PC-9 (cell line): Measurements from ENCODE around the gene ALB. TPM values are rescaled to one million over a fixed set of nuclear protein-coding genes. Genes with fewer than 3 reads are reported as not detected.

ENCODE experiments used
- BruUV-seq: library from RNA; stranded (reverse); fragments of 400-500 nt; replicated peaks from 2 replicates; lab custom pipeline; 2021; lab: Mats Ljungman, UMichigan
- CTCF ChIA-PET: fragments of 300-600 bp; sonication (Branson Sonifier 250); formaldehyde crosslinking; loops from one replicate; lab custom pipeline; 2022; ENCODE audit warnings: antibody characterized with exemption; lab: Charles Lee
- POLR2A ChIA-PET: fragments of 300-600 bp; sonication (Branson Sonifier 250); formaldehyde crosslinking; loops from one replicate; lab custom pipeline; 2022; ENCODE audit warnings: antibody characterized with exemption; ENCODE audit not compliant: unreplicated experiment; lab: Charles Lee
- DNase-seq, 2 experiments: peaks; one replicate each; pipeline versions ENCODE4 v3.0.0 to v3.0.0-alpha.2; 2015 to 2022; ENCODE audit warnings: mixed read lengths in 1 of 2
- H2AFZ ChIP-seq: fragments of 200-600 bp; sonication (generic); 2 replicates; pipeline ENCODE4 v1.8.1; 2017; ENCODE audit warnings: antibody characterized with exemption
- H3F3A ChIP-seq: fragments of 200-600 bp; sonication (generic); 2 replicates; pipeline ENCODE4 v1.8.1; 2017; ENCODE audit warnings: antibody characterized with exemption, mild to moderate bottlenecking, low read depth; ENCODE audit not compliant: insufficient read depth
- H3K27ac ChIP-seq: fragments of 200-600 bp; sonication (generic); 2 replicates; pipeline ENCODE4 v1.6.1; 2016; ENCODE audit warnings: mixed run types
- H3K27me3 ChIP-seq: fragments of 200-600 bp; sonication (generic); 2 replicates; pipeline ENCODE4 v1.6.1; 2016; ENCODE audit warnings: low read depth, mixed run types; ENCODE audit not compliant: insufficient read depth
- H3K36me3 ChIP-seq: fragments of 200-600 bp; sonication (generic); 2 replicates; pipeline ENCODE4 v1.6.1; 2016; ENCODE audit warnings: low read depth, mixed run types
- H3K4me1 ChIP-seq: fragments of 200-600 bp; sonication (generic); replicated peaks from 2 replicates; pipeline ENCODE4 v1.6.1; 2016; ENCODE audit warnings: mixed run types; ENCODE audit not compliant: insufficient read depth
- H3K4me2 ChIP-seq: fragments of 200-600 bp; sonication (generic); 2 replicates; pipeline ENCODE4 v1.6.1; 2017; ENCODE audit warnings: mixed run types
- H3K4me3 ChIP-seq: fragments of 200-600 bp; sonication (generic); 2 replicates; pipeline ENCODE4 v1.6.1; 2016; ENCODE audit warnings: mixed run types
- H3K79me2 ChIP-seq: fragments of 200-600 bp; sonication (generic); 2 replicates; pipeline ENCODE4 v1.6.1; 2017; ENCODE audit warnings: low read depth, mixed run types
- H3K9me2 ChIP-seq: fragments of 200-600 bp; sonication (generic); 2 replicates; pipeline ENCODE4 v1.8.1; 2017; ENCODE audit warnings: mild to moderate bottlenecking; ENCODE audit not compliant: insufficient read depth
- H3K9me3 ChIP-seq: fragments of 200-600 bp; sonication (generic); 2 replicates; pipeline ENCODE4 v1.8.1; 2016; ENCODE audit warnings: low read depth; ENCODE audit not compliant: insufficient read depth
- H4K20me1 ChIP-seq: fragments of 200-600 bp; sonication (generic); 2 replicates; pipeline ENCODE4 v1.8.1; 2017; ENCODE audit not compliant: insufficient read depth
- EZH2 ChIP-seq: fragments of 200-600 bp; sonication (generic); IDR thresholded peaks from 2 replicates; pipeline ENCODE4 v1.8.0; 2017; ENCODE audit warnings: antibody characterized with exemption, low read depth
- intact Hi-C: fragments of 100-400 bp; cut with micrococcal nuclease; formaldehyde crosslinking; loops from one replicate; pipeline ENCODE4 v1.10.0; 2022; ENCODE audit not compliant: unreplicated experiment
- total RNA-seq: library from RNA; stranded (reverse); gene quantifications from 2 replicates; pipeline ENCODE4 v1.2.3, GENCODE V29; 2021
- TF ChIP-seq, protein P1 (sequence below): fragments of 200-600 bp; sonication (generic); conservative IDR thresholded peaks from 2 replicates; pipeline ENCODE4 v1.6.1; 2017; ENCODE audit warnings: mixed run types, antibody characterized with exemption, mild to moderate bottlenecking, moderate library complexity

Gene ALB
- total RNA-seq, 1 experiment from 2014 or later = not detected

DNA sequence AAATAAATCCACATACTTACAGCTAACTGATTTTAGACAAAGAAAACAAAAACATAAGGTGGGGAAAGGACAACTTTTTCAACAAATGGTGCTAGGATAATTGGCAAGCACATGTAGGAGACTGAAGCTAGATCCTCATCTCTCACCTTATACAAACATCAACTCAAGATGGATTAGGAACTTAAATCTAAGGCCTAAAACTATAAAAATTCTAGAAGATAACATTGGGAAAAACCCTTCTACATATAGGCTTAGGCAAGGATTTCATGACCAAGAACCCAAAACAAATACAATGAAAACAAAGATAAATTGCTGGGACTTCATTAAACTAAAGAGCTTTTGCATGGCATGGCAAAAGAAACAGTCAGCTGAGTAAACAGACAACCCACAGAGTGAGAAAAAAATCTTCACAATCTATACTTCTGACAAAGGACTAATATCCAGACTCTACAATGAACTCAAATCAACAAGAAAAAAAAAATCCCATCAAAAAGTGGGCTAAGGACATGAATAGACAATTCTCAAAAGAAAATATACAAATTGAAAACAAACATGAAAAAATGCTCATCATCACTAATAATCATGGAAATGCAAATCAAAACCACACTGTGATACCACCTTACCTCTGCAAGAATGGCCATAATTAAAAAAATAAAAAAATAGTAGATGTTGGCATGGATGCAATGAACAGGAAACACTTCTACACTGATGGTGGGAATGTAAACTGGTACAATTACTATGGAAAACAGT, 17.8 kb downstream of the ALB start:
- Histone ChIP-seq H3K27ac (no peak overlapping the region), H3F3A (no peaks in the 10 kb centered on the region), H2AFZ (no peak overlapping the region), H3K4me1 (no peaks in the 10 kb centered on the region), H3K79me2 (no peaks in the 10 kb centered on the region), H3K4me2 (no peak overlapping the region), H3K9me3 (no peaks in the 10 kb centered on the region), H3K4me3 (no peak overlapping the region), H3K9me2 (no peaks in the 10 kb centered on the region), H4K20me1 (no peaks in the 10 kb centered on the region), H3K36me3 (no peaks in the 10 kb centered on the region), H3K27me3 (no peaks in the 10 kb centered on the region)
- POLR2A ChIA-PET = no interaction called here
- TF ChIP-seq, protein P1, sequence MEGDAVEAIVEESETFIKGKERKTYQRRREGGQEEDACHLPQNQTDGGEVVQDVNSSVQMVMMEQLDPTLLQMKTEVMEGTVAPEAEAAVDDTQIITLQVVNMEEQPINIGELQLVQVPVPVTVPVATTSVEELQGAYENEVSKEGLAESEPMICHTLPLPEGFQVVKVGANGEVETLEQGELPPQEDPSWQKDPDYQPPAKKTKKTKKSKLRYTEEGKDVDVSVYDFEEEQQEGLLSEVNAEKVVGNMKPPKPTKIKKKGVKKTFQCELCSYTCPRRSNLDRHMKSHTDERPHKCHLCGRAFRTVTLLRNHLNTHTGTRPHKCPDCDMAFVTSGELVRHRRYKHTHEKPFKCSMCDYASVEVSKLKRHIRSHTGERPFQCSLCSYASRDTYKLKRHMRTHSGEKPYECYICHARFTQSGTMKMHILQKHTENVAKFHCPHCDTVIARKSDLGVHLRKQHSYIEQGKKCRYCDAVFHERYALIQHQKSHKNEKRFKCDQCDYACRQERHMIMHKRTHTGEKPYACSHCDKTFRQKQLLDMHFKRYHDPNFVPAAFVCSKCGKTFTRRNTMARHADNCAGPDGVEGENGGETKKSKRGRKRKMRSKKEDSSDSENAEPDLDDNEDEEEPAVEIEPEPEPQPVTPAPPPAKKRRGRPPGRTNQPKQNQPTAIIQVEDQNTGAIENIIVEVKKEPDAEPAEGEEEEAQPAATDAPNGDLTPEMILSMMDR = no peak
- no peak for TF ChIP-seq EZH2
- BruUV-seq = no TSS peak
- DNase-seq = no peak
- intact Hi-C loops = no loop called here
- CTCF ChIA-PET = no interaction called here

GRCh38 chr4:73422458-73422752, 18.3 kb downstream of the ALB start:
- Histone ChIP-seq H2AFZ (no peak overlapping the region), H3K9me3 (no peaks in the 10 kb centered on the region), H3K79me2 (no peaks in the 10 kb centered on the region), H3K4me3 (no peak overlapping the region), H3K9me2 (no peaks in the 10 kb centered on the region), H3K27me3 (no peaks in the 10 kb centered on the region), H3K4me1 (no peaks in the 10 kb centered on the region), H3K36me3 (no peaks in the 10 kb centered on the region), H3F3A (no peaks in the 10 kb centered on the region), H3K4me2 (no peak overlapping the region), H4K20me1 (no peaks in the 10 kb centered on the region), H3K27ac (no peak overlapping the region)
- no peak for TF ChIP-seq EZH2
- TF ChIP-seq, protein P1 = no peak
- ChIA-PET CTCF (no interaction called here), POLR2A (no interaction called here)
- no peak for DNase-seq
- intact Hi-C loops = no loop called here
- BruUV-seq = no TSS peak

- DNase-seq = no peak
- Histone ChIP-seq H2AFZ (no peak overlapping the region), H3K9me2 (no peaks in the 10 kb centered on the region), H3K36me3 (no peaks in the 10 kb centered on the region), H3K4me2 (no peak overlapping the region), H3K27me3 (no peaks in the 10 kb centered on the region), H3K4me3 (no peak overlapping the region), H4K20me1 (no peaks in the 10 kb centered on the region), H3K27ac (no peak overlapping the region), H3F3A (no peaks in the 10 kb centered on the region), H3K4me1 (no peaks in the 10 kb centered on the region), H3K79me2 (no peaks in the 10 kb centered on the region), H3K9me3 (no peaks in the 10 kb centered on the region)
- ChIA-PET CTCF (no interaction called here), POLR2A (interaction anchor here (0.6 kb wide), 1 partner anchor 102 kb away, joined by 5 read pairs; no protein-coding TSS in a partner anchor)
- TF ChIP-seq, protein P1 = no peak
- no peak for TF ChIP-seq EZH2
- intact Hi-C loops = no loop called here
- BruUV-seq = no TSS peak
Measured at GRCh38 chr4:73423184-73423583, 19.1 kb downstream of the ALB start.
